Caco-2 (cell line): Measurements from ENCODE around the gene MILR1. TPM values are rescaled to one million over a fixed set of nuclear protein-coding genes. Genes with fewer than 3 reads are reported as not detected.
A peak's percentile ranks its signal among the peaks of the same experiment; 100 is the strongest.
"Not testable (repeated sequence)": the region's sequence is repeated elsewhere in the genome, so short reads cannot be mapped to it uniquely, and the experiment has no call there.

Experiments
- BruUV-seq: library from RNA; stranded (reverse); fragments of 400-500 nt; replicated peaks from 2 replicates; lab custom pipeline; 2021; lab: Mats Ljungman, UMichigan
- CTCF ChIA-PET: fragments of 300-600 bp; sonication (Branson Sonifier 250); formaldehyde crosslinking; loops from one replicate; lab custom pipeline; 2022; ENCODE audit warnings: antibody characterized with exemption; lab: Charles Lee
- POLR2A ChIA-PET: fragments of 300-600 bp; sonication (Branson Sonifier 250); formaldehyde crosslinking; loops from one replicate; lab custom pipeline; 2022; ENCODE audit warnings: antibody characterized with exemption; lab: Charles Lee
- DNase-seq, 2 experiments: peaks; one replicate each; pipeline versions ENCODE4 v3.0.0 to v3.0.0-alpha.2; 2020 to 2022
- H3K27me3 ChIP-seq: replicated peaks from 2 replicates; pipeline ENCODE4 v1.6.0; 2011; ENCODE audit warnings: low read length; ENCODE audit not compliant: control insufficient read depth, insufficient read depth
- H3K36me3 ChIP-seq: 2 replicates; pipeline ENCODE4 v1.5.1; 2011; ENCODE audit warnings: low read length; ENCODE audit not compliant: control insufficient read depth, insufficient read depth
- H3K4me1 ChIP-seq: fragments of 250-450 bp; sonication (Bioruptor Pico); 2 replicates; pipeline ENCODE4 v1.5.1; 2020; ENCODE audit warnings: mild to moderate bottlenecking
- H3K4me3 ChIP-seq: 2 replicates; pipeline ENCODE4 v1.5.1; 2011; ENCODE audit warnings: low read depth, mild to moderate bottlenecking, control low read depth, low read length
- H3K9me3 ChIP-seq: fragments of 250-450 bp; sonication (Bioruptor Pico); 2 replicates; pipeline ENCODE4 v1.5.1; 2020; ENCODE audit warnings: mild to moderate bottlenecking, moderate library complexity
- H3K27ac Mint-ChIP-seq: one replicate; pipeline ENCODE4 v1.8.0; 2022; ENCODE audit warnings: mixed read lengths; ENCODE audit not compliant: unreplicated experiment
- H3K27me3 Mint-ChIP-seq: one replicate; pipeline ENCODE4 v1.8.0; 2022; ENCODE audit warnings: mixed read lengths; ENCODE audit not compliant: insufficient read depth, unreplicated experiment
- H3K36me3 Mint-ChIP-seq: one replicate; pipeline ENCODE4 v1.8.0; 2022; ENCODE audit warnings: mild to moderate bottlenecking, mixed read lengths; ENCODE audit not compliant: insufficient read depth, unreplicated experiment
- H3K4me1 Mint-ChIP-seq: one replicate; pipeline ENCODE4 v1.8.0; 2022; ENCODE audit warnings: low read depth, mixed read lengths; ENCODE audit not compliant: unreplicated experiment
- H3K4me3 Mint-ChIP-seq: one replicate; pipeline ENCODE4 v1.8.0; 2022; ENCODE audit warnings: mild to moderate bottlenecking, moderate library complexity, mixed read lengths; ENCODE audit not compliant: unreplicated experiment
- H3K9me3 Mint-ChIP-seq: one replicate; pipeline ENCODE4 v1.8.0; 2022; ENCODE audit warnings: mixed read lengths; ENCODE audit not compliant: unreplicated experiment
- CTCF ChIP-seq, 2 experiments: fragments of 200-600 bp in 1 of 2; IDR thresholded peaks; 1 replicate in 1 of 2; 2 replicates in 1 of 2; pipeline versions ENCODE4 v1.5.1 to v1.8.0; 2011 to 2022; ENCODE audit warnings: antibody characterized with exemption in 1 of 2, control low read depth in 1 of 2, inconsistent platforms in 1 of 2, low read depth in 1 of 2, low read length in 1 of 2, mild to moderate bottlenecking in 1 of 2, moderate library complexity in 1 of 2; ENCODE audit not compliant: insufficient read depth in 1 of 2, severe bottlenecking in 1 of 2, unreplicated experiment in 1 of 2
- intact Hi-C: fragments of 100-400 bp; cut with micrococcal nuclease; formaldehyde crosslinking; loops from one replicate; pipeline ENCODE4 v1.10.0; 2022; ENCODE audit not compliant: unreplicated experiment
- total RNA-seq: library from RNA; stranded (reverse); gene quantifications from 2 replicates; pipeline ENCODE4 v1.2.3, GENCODE V29; 2022

Gene MILR1
- total RNA-seq, 1 experiment from 2014 or later: not detected

- Mint-ChIP-seq H3K4me1 (peaks cover 16% of the 10 kb centered on the region), H3K4me3 (no peak overlapping the region), H3K9me3 (no peaks in the 10 kb centered on the region), H3K36me3 (peaks cover 72% of the 10 kb centered on the region), H3K27me3 (no peaks in the 10 kb centered on the region), H3K27ac (no peak overlapping the region)
- intact Hi-C loops: no loop called here
- Histone ChIP-seq H3K4me3 (no peak overlapping the region), H3K36me3 (peaks cover 2% of the 10 kb centered on the region; the same call in 1 of the 2 replicates), H3K4me1 (peaks cover under 1% of the 10 kb centered on the region; the same call in 1 of the 2 replicates), H3K9me3 (no peaks in the 10 kb centered on the region), H3K27me3 (no peaks in the 10 kb centered on the region)
- TF ChIP-seq CTCF (IDR thresholded peaks at IDR 0.05; ENCODE audit: insufficient read depth in 1 of 2, low read depth in 1 of 2, low read length in 1 of 2, severe bottlenecking in 1 of 2, unreplicated experiment in 1 of 2): peak; percentile 33 to 51
- POLR2A ChIA-PET: interaction anchor here (1.0 kb wide), 1 partner anchor 13 kb away, joined by 3 read pairs; no protein-coding TSS in a partner anchor
- peak in 1 of 2 experiments; percentile 20 for DNase-seq
- CTCF ChIA-PET: interaction anchor here (0.5 to 2.5 kb wide), 3 partner anchors 14 to 134 kb away, joined by 3 to 29 read pairs (median 4); partner anchors contain the start of gene CEP95
- BruUV-seq: no TSS peak
These were observed 43.7 kb downstream of the MILR1 start for GRCh38 chr17:64492481-64493109.

- Histone ChIP-seq H3K27me3 (no peaks in the 10 kb centered on the region), H3K4me3 (no peak overlapping the region), H3K9me3 (no peaks in the 10 kb centered on the region), H3K4me1 (peaks cover 16% of the 10 kb centered on the region), H3K36me3 (peaks cover 2% of the 10 kb centered on the region; the same call in 1 of the 2 replicates)
- Mint-ChIP-seq H3K36me3 (peaks cover 84% of the 10 kb centered on the region), H3K4me1 (peaks cover 29% of the 10 kb centered on the region), H3K27me3 (no peaks in the 10 kb centered on the region), H3K27ac (no peak overlapping the region), H3K9me3 (no peaks in the 10 kb centered on the region), H3K4me3 (no peak overlapping the region)
- DNase-seq: no peak
- no peak for TF ChIP-seq CTCF (IDR thresholded peaks at IDR 0.05; ENCODE audit: insufficient read depth in 1 of 2, low read depth in 1 of 2, low read length in 1 of 2, severe bottlenecking in 1 of 2, unreplicated experiment in 1 of 2)
- ChIA-PET CTCF (no interaction called here), POLR2A (no interaction called here)
- intact Hi-C loops: no loop called here
- no TSS peak for BruUV-seq
These were observed 45.2 kb downstream of the MILR1 start for GRCh38 chr17:64494121-64494520.

GRCh38 chr17:64495300-64495699, 46.4 kb downstream of the MILR1 start:
- BruUV-seq, H3K27me3 ChIP-seq, H3K27me3 Mint-ChIP-seq, H3K9me3 ChIP-seq, DNase-seq, H3K9me3 Mint-ChIP-seq, POLR2A ChIA-PET, H3K27ac Mint-ChIP-seq, H3K4me3 ChIP-seq, H3K36me3 ChIP-seq: not testable (repeated sequence)
- CTCF ChIA-PET: interaction anchor here (0.7 to 1.3 kb wide), 2 partner anchors 34 to 154 kb away, joined by 3 read pairs; no protein-coding TSS in a partner anchor
- Mint-ChIP-seq H3K36me3 (peaks cover 88% of the 10 kb centered on the region), H3K4me3 (peak overlapping the region; percentile 48), H3K4me1 (peaks cover 40% of the 10 kb centered on the region)
- H3K4me1 ChIP-seq: peaks cover 25% of the 10 kb centered on the region
- intact Hi-C loops: loop anchor here (5.0 kb wide), 1 partner anchor 188 kb away; no protein-coding TSS in a partner anchor
